KBM-7 (cell line): ENCODE measurements around the gene REG4.
"Not testable (repeated sequence)": the region's sequence is repeated elsewhere in the genome, so short reads cannot be mapped to it uniquely, and the experiment has no call there.

ENCODE experiments used
- DNase-seq: peaks from one replicate; pipeline ENCODE4 v3.0.0-alpha.2; 2015
- in situ Hi-C: fragments of 300-500 bp; cut with MboI; formaldehyde crosslinking; loops from 2 replicates; pipeline ENCODE4 v1.14.3; 2020; ENCODE audit warnings: low sequenced_read_pairs, low pct_unique_long_range_greater_than_20kb, mixed read lengths

The REG4 gene

GRCh38 chr1:119811985-119812557 is 811 bp upstream of the REG4 start:
- no peak for DNase-seq
- in situ Hi-C loops = no loop called here

- DNase-seq = peak; percentile 75
- in situ Hi-C loops = no loop called here
Observed at GRCh38 chr1:119808972-119809550, 2.2 kb downstream of the REG4 start.

GRCh38 chr1:119808491-119808890 is 2.8 kb downstream of the REG4 start:
- DNase-seq = no peak
- in situ Hi-C loops = no loop called here

DNA sequence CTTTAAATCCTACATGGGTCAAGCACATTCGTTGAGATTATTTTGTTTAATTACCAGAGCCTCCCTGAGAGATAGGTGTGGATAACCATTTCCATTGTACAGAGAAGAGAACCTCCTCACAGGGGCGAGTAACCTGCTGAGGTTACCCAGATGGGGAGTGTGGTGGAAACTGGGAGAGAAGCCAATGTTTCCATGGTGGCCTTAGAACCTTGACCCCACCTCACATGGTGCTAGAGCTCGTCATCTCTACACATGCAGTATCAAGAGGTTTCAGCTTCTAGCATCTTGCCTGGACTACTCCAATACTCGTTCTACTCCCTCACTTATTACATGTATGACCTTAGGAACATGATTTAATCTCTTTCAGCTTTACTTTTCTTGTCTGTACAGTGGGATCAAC is 4.8 kb downstream of the REG4 start:
- no peak for DNase-seq
- in situ Hi-C loops = no loop called here

- in situ Hi-C loops = no loop called here
- DNase-seq = no peak
Observed at GRCh38 chr1:119805746-119806145, 5.5 kb downstream of the REG4 start.

DNA sequence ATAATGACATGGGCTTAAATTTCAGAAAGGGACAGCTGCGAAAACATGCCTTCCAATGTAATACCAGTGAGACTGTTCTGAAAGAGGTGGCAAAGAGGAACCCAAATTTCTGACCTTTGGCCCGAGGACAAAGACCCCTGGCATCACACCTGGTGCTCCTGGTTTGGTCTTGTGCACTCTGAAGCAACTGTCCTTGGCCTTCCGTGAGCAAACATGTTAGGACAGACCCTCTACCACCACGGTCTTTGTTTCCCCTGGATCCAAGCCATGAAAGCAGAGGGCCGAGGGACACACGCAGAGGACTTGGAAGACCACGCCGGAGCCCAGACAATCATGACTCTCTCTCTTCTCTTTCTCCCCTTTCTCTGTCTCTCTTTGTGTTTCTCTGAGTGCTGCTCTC is 6.0 kb downstream of the REG4 start:
- in situ Hi-C loops = no loop called here

DNA sequence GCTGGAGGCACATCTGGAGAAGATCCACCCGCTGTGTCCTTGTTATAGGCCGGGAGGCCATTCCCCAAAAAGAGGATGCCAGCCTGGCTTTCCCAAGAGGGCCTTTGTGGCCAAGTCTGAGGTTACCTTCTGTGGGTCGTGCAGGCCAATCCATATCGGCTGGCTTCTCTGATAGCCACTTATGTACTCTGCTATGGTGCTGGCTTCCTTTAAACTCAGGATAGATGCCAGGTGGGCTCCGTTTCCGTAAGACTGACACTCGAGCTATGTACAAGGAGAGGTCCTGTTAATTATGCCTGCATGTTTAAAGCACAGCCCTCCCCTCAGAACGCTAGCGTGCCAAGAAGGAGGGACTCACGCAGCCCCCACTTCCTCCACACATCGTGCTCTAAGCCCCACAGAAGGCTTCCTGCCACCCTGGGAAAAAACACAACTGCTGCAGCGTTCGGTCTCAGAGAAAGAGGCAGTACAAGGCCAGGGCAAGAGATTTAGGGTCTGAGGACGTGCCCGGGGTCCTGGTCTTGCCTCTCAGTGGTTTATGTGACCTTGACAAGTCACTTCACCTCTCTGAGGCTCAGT is 11.6 kb downstream of the REG4 start:
- in situ Hi-C loops = no loop called here
- DNase-seq = no peak

More for the DNA sequence above, 6.0 kb downstream of the REG4 start:
- DNase-seq = no peak

DNA sequence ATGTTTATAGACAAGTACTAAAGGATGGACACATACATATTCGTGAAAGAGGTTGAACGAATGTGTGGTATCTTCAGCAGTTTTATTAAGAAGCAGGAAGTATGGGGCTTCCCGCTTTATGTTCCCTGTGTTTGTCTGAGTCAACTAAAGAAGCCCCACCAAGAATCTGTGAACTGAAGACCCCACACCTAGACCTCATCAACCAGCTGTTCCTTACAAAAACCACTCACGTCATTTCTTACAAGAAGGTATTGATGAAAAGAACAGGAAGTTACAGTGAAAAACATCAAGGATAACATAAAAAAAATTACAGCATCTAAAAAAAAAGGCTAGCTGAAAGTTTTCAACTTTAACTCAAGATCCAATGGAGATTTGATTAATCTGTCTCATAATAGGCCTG is 12.3 kb downstream of the REG4 start:
- no peak for DNase-seq
- in situ Hi-C loops = no loop called here

DNA sequence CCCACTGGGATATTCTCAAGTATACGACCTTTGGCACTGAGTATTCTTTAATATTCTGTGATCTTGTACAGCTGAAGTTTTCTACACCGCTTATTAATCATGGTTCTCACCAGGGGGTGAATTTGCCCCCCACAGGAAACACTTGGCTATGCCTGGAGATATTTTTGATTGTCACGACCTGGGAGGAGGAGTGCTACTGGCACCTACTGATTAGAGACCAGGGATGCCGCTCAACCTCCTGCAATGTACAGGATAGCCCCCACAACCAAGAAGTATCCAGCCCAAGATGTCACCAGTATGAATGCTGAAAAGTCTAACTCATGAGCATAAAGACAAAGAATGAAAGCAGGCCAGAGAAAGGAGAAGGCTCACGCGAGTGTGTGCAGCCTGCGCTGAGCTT is 13.7 kb downstream of the REG4 start:
- in situ Hi-C loops = no loop called here
- no peak for DNase-seq

DNA sequence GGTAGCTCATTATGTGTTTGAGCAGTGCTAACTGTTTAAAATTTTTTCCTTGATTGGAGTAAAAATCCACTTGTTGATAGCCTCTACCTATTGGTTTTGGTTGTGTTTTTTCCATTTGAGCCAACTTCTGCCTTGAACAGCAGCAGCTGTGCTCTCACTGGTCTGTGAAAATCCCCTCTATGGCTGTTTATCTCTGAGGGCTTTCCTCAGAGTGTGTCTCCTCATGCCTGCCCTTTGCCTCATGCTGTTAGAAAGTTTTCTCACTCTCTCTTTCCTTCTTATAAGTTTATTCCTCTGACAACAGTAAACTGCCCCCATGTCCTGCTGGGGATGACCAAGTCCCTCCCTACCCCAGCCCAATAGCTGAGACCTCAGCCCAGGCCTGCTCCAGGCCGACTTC is 14.1 kb downstream of the REG4 start:
- DNase-seq = no peak
- in situ Hi-C loops = no loop called here

DNA sequence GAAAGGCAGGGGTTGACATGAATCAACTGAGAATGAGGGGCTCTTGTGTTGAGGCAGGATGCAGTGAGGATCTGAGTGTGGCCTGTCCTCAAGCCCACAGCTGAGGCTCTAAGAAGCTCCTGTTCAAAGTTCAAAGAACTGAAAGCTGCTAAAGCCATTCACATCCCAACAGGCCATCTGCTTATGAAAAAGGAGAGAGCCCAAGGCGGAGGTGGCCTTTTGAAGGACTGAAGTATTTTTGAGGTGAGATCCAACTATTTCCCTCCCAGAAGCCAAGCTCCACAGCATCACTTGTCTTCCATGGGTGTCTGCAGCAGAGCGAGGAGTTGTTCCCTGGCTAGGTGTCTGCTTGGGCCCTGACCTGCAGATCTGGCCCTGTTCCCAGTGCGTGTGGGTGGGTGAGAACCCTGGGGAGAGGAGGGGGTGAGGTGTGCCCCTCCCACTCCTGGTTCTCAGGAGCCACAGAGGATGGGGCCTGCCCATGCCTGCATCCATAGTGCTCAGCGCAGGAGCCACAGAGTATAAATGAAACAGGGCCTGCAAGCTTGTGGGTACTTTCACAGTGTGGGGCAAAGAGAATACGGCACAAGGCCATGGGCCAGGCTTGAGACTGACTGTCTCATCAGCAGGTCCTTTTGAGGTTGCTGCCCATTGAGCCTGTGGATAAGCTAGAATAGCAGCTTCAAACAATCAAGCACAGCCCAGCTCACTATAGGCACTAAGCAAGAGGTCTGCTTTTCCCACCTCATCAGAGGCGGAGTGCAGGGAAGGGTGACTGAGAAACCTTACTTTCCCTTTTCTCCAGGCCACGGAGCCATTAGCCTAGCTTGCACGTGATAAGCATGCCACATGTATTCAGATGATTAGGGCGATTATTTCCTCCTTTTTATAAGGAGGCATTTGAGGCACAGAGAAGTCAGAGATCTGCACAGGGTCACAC is 15.7 kb downstream of the REG4 start:
- in situ Hi-C loops = no loop called here

DNA sequence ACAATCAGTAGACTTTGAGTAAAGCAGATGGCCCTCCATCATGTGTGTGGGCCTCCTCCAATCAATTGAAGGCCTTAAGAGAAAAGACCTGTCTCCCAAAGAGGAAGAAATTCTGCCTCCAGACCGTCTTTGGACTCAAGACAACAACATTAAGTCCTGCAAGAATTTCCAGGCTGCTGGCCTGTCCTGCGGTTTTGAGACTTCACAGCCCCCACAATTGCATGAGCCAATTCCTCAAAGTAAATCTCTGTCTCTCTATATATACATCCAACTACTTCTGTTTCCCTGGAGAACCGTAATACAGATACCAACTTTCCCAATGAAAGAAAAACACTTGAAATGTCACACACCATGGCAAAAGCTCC is 16.4 kb downstream of the REG4 start:
- in situ Hi-C loops = no loop called here

More for the DNA sequence above, 15.7 kb downstream of the REG4 start:
- DNase-seq = no peak

DNA sequence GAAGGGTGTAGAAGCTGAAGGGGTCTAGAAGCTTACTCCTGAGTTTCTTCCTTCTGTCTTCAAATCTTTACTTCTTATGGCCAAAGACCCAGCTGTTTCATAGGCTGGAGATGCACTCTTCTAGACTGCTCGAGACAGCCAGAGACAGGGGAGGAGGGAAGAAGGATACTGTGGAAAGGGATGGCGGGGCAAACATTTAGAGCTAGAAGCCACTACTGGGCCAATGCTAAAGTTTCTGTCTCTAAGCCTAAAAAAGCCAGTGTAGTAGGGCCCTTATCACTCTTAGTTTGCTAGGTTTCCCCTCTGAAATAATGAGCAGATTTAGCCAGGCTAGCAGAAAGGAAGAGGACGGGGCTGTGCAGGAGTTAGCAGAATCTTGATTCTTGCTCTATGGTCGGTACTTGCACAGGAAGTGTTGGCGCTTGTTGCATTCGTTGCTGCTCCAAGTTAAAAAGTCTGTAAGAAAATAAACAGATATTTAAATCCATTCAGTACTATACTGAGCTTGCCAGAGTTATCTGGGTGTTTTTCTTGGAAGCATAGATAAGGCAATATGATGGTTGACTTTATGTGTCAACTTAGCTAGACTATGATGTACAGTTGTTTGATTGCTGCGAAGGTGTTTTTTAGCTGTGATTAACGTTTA is 16.9 kb downstream of the REG4 start:
- in situ Hi-C loops = no loop called here
- DNase-seq = no peak

More for the DNA sequence above, 16.4 kb downstream of the REG4 start:
- no peak for DNase-seq

DNA sequence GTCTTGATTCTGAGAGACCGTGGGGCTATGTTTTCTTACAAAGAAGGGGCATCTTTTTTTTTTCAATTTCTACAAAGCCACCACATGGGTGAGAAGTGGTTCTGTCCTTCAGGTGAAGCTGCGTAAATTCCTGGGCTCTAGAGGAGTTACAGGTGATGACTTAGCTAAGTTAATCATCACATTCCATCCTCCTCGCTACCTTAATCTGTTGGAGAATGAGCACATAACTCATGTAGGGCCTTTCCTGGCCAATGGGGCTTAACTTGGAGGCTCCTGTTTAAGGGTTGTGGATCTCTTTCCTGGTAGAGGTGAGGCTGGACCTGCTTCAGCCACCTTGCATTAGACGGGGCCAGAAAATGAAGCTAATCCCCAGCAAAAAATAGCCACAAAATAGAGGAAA is 19.9 kb downstream of the REG4 start:
- DNase-seq = no peak
- in situ Hi-C loops = no loop called here

GRCh38 chr1:119790451-119791198 is 20.6 kb downstream of the REG4 start:
- no peak for DNase-seq
- in situ Hi-C loops = no loop called here

- in situ Hi-C loops = no loop called here
- no peak for DNase-seq
Observed at GRCh38 chr1:119787776-119788175, 23.5 kb downstream of the REG4 start.

DNA sequence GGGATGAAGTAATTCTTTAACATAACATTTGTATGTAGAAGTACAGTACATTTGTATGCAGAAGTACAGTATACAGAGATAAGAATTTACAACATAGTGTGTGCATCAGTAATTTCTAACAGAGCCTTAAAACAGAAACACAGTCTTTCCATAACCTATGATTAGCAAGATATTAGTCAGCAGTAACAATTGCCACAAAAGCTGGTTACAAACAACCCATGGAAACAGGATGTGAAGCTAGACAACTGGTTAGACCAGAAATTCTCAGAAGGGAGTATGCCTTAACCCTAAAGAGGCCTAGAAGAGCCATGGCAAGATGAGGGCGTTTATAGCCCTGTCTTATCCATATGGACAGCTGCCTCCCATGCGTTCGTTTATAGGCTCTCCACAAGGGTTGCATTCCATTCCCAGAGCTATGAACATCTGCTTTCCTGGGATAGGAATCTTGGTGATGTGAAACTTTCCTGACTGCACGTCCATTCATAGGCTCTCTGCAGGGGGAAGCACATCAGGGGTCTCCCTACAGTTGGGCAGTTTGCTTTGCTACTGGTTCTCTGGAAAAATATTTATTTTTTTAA is 24.7 kb downstream of the REG4 start:
- DNase-seq, in situ Hi-C loops: not testable (repeated sequence)

DNA sequence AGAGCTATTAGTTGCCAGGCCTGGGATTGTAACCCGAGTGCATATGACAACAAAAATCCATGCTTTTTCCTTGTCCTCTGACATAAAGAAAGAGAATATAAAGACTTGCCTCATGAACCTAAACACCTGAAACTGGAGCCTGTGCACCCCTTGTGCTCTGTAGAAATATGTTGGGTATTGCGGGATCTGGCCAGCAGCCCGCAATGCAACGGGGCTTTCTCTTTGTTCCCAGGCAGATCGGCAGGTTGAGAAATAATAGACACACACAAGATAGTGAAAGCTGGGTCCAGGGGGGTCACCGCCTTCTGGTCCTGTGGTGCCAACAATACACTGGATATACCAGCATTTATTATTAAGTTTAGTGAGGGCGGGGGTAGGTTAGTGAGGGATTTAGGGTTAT is 25.2 kb downstream of the REG4 start:
- in situ Hi-C loops, DNase-seq: not testable (repeated sequence)
